Stimulated activated CD4-positive, alpha-beta T cell treated with anti-CD3 and anti-CD28 coated beads, Interleukin-1b, Interleukin-23, amount 100 ng/mL, for 4 hours (primary cell): Measurements from ENCODE around the gene RPS6KA2.

Experiments used
- DNase-seq, 2 donors: peaks; one replicate each; pipeline ENCODE4 v3.0.0-alpha.2; 2020; ENCODE audit warnings: low read depth in 2 of 2

RPS6KA2 gene

GRCh38 chr6:166485651-166486535 is 141.2 kb downstream of the RPS6KA2 start:
- DNase-seq, result no peak

GRCh38 chr6:166484863-166485262 is 142.2 kb downstream of the RPS6KA2 start:
- no peak for DNase-seq

GRCh38 chr6:166483573-166484250 is 143.3 kb downstream of the RPS6KA2 start:
- no peak for DNase-seq

- DNase-seq, result no peak
Observed at GRCh38 chr6:166483026-166483425, 144.0 kb downstream of the RPS6KA2 start.

- DNase-seq, result no peak
Observed at GRCh38 chr6:166478782-166479592, 148.1 kb downstream of the RPS6KA2 start.

GRCh38 chr6:166477647-166478365 is 149.2 kb downstream of the RPS6KA2 start:
- no peak for DNase-seq

- DNase-seq, result no peak
Observed at GRCh38 chr6:166476634-166477215, 150.3 kb downstream of the RPS6KA2 start.

- no peak for DNase-seq
Observed at GRCh38 chr6:166476061-166476591, 150.9 kb downstream of the RPS6KA2 start.

GRCh38 chr6:166474721-166475565 is 152.1 kb downstream of the RPS6KA2 start:
- no peak for DNase-seq

GRCh38 chr6:166473886-166474571 is 153.0 kb downstream of the RPS6KA2 start:
- DNase-seq, result no peak

- DNase-seq, result no peak
Observed at GRCh38 chr6:166472636-166473035, 154.4 kb downstream of the RPS6KA2 start.

- no peak for DNase-seq
Observed at GRCh38 chr6:166471797-166472260, 155.2 kb downstream of the RPS6KA2 start.

GRCh38 chr6:166470863-166471410 is 156.1 kb downstream of the RPS6KA2 start:
- DNase-seq, result no peak

- DNase-seq, result no peak
Observed at GRCh38 chr6:166470029-166470862, 156.8 kb downstream of the RPS6KA2 start.

- DNase-seq, result no peak
Observed at GRCh38 chr6:166469426-166469961, 157.6 kb downstream of the RPS6KA2 start.

GRCh38 chr6:166467436-166468000 is 159.5 kb downstream of the RPS6KA2 start:
- DNase-seq, result no peak
